ENCODE results near the gene RGS18.
"Not testable (repeated sequence)": the region's sequence is repeated elsewhere in the genome, so short reads cannot be mapped to it uniquely, and the experiment has no call there.

RGS18 gene

DNA sequence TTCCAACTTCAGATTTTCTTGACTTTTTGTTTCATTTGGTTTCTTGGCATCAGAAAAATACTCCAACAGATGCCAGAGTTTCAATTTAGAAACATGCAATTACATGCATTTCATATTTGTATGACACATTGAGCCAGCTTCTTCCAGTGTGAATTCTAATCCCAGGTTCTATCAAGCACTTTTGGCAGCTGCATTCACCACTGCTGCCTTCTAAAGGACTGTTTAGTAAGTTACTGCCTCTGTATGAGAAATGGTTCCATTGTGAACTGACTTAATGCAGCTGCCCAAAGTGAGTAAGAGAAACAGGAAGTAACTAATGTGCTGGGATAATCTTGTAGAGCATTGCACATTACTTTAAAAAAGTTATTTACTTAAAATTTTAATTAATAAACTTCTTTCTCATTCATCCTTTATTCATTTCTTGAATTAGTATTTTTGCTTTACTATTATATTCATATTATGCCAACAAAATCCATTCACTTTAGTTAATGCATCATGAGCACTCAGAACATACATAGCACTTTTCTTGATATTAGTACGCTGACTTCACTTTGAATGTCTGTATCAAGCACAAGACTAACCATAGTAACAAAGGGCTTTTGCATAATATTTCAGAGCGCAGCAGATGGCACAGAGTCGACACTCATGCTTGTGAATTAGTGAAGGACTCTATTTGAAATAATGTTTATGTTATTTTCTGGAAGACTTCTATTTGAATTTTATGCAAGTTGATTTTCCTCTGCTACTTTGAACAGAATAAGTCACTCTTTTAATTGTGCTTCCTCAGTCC lies 9.8 kb downstream of the RGS18 start:
- no peak for DNase-seq

DNA sequence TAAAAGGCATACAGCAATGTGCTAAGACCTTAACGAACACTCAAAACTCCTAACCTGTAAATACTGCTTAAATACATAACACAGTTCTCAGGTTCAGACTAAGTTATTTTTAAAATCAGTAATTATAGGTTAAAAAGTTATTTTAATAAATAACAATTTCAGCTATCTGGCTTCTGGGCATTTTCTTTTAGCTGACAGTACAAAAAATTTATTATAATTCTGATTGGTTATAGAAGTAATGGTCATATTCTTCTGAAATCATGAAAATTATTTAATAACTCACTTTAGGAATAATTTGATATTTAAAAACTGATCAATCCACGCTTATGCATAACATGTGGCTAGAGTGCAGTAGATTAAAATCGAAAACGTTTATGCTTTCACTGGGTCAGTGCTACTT lies 10.7 kb downstream of the RGS18 start:
- no peak for DNase-seq

DNA sequence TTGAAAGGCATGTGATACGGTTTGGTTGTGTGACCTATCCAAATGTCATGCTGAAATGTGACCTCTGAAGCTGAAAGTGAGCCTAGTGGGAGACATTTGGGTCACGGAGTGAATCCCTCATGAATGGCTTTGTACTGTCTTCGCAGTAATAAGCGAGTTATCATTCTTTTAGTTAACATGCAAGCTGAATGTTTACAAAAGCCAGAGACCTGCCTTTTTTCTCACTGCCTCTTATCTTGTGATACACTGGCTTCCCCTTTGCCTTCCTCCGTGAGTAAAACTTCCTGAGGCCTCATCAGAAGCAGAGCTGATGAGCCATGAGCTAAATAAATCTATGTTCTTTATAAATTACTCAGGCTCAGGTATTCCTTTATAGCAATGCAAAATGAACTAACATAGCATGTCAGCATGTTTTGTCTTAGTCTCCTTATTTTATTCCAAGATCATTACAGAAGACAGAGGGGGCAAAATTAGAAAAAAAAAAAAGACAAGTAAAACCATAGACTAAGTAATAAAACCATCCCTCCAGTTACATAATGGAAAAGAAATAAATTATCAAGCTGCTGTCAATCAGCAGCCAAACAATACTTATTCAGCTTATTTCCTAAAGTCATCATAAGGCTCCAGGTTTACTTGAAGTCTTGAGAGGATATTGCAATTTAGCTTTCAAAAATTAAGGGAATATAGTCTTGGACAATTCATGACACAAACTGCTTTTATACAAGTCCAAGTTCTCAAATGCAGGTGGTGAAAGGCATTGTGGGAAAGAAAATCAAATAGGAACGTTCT lies 12.1 kb downstream of the RGS18 start:
- no peak for DNase-seq

DNA sequence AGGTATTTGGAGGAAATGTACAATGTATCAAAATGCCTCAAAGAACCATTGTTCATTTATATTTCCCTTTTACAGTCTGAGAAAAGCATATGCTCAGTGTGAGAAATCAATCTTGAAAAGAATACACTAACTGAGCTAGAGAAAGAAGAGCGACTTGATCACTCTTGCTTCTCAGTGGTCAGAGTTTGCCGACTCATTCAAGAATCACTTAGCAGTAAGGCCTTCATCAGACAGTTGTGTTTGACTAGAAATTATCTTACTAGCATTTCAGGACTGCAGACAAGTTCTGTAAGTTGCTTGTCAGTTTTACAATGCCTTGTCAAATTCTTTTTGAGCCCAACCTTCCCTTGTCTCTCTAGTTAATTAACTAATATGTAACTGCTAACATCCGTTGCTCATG lies 12.9 kb downstream of the RGS18 start:
- DNase-seq: no peak

DNA sequence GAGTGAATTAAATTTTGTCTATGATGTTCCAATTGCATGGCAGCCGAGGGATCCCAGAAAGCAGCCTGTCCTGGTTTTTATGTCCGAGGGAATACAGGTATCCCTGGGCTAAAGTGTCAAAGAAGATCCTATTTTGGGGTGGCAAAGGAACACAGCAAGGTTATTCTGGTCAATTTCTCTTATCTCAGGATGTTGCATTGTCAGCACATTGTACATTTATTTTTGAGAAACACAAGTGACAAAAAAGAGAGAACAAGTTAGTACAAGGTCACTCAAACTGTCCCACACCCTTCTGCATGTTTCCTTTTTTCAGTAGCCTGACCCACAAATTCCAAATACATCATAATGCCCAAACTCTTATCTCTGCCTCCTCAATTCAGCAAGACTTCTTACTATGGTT lies 17.7 kb downstream of the RGS18 start:
- DNase-seq: no peak

DNA sequence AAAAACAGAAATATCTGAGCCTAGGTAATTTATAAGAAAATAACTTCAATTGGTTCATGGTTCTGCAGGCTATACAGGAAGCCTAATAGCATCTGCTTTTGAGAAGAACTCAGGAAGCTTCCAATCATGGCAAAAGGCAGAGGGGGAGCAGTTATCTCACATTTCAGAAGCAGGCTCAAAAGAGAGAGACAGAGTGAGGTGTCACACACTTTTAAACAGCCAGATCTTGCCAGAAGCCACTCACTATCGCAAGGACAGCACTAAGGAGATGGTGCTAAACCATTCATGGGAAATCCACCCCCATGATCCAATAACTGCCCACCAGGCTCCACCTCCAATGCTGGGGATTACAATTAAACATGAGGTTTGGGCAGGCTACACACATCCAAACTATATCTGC lies 25.5 kb downstream of the RGS18 start:
- no peak for DNase-seq

DNA sequence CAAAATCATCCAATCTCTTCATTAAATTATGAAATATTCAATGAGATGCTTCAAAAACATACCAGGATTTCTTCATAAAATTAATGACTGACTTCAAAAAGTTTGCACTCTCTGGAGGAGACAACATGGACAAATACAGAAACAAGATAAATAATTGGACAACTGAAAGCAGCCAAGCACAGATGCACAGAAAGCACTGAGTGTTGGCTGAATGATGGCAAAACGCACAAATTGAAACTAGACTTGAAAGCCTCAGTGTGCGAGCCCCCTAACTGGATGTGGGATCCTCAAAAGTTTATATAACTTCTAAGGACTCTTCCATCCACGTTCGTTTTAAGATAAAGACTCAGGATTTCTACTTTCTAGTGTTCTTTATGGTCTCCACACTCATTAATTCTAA lies 27.9 kb downstream of the RGS18 start:
- DNase-seq: no peak

DNA sequence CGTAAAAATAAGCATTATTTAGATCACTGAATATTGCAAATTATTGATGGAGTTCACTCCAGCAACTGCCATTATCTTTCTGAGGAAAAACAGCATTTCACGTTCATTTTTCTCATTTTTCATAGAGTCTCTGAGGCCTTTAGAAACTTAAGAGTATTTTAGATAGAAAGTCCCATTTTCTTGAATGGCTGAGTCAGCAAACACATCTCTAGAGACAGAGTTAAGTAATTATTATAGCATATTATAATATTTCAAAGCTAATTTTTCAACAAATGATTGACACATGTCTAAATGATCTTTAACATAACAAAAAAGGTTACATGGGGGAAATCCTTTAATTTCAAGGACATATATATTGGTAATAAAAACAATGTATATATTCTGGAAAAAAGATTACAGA lies 31.8 kb downstream of the RGS18 start:
- no peak for DNase-seq

DNA sequence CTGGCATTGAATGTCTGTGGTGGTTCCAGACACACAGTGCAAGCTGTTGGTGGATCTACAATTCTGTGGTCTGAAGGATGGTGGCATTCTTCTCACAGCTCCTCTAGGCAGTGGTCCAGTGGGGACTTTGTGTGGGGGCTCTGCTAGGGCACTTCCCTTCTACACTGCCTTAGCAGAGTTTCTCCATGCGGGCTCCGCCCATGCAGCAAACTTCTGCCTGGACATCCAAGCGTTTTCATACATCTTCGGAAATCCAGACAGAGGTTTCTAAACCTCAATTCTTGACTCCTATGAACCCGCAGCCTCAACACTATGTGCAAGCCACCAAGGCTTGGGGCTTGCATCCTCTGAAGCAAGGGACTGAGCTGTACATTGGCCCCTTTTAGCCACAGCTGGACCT lies 43.0 kb downstream of the RGS18 start:
- DNase-seq: no peak

DNA sequence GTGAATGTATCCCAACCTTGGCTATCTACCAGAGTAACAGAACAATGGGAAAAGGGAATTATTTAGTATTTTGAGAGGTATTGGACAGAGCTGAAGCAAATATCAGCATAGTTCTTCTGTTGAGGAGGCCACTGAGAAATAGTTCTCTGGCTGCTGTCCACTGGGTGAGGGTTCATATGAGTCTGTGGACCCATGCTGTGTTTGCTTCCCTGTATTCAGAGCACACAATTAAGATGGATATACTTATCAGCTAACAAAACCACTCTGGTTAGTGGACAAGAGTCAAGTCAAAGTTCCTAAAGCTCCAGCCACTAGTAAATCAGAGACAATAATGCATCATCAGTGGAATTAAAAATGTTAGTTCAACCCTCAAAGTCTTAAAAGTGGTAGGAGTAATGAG lies 66.1 kb downstream of the RGS18 start:
- DNase-seq: no peak

DNA sequence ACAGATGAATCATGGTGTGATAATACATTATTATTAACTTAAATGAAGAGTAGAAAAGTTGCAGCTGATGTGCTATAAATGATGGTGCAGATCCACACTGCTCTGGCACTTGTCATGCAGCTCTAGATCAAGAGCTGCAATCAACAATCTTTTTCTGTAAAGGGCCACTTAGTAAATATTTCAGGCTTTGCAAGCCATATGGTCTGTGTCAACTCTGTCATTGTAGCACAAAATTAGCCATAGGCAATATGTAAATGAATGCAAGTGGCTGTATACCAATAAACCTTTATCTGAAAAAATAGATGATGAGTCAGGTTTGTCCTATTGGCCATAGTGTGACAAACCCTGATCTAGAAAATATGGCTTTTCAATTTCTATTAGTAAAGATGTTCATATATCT lies 66.6 kb downstream of the RGS18 start:
- DNase-seq: no peak

DNA sequence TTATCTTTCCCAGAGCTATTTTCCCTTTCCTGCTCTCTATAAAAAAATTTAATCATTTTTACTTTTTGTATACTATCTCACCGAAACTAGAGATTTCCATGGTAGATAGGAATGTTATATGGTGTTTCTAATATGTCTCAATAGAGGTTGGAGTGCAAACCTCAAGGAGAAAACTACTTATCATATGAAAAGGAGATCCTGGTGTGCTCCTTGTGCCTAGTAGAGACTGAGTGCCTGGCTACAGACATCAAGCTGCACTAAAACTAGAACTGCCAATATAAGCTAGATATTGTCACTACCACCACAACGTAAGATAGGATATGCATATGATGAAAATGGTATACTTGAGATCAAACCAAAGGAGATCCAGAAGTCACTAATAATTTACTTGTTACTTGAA lies 67.0 kb downstream of the RGS18 start:
- no peak for DNase-seq

DNA sequence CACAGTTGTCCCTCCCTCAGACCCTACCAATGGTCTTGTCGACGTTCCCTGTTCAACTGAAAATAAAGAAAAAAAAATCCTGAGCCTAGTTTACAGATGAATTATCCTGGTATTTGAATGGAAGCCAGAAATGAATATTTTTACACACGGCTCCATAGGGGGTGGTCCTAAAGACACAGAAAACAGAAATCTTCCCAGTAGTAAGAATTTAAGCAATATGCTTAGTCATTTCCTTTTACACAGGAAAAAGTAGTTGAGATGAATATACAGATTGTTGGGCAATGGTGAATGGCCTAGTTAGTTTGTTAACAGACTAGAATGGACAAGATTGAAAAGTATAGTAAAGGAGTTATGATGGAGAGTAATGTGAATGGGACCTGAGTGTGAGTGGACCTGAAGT lies 67.4 kb downstream of the RGS18 start:
- DNase-seq: no peak

DNA sequence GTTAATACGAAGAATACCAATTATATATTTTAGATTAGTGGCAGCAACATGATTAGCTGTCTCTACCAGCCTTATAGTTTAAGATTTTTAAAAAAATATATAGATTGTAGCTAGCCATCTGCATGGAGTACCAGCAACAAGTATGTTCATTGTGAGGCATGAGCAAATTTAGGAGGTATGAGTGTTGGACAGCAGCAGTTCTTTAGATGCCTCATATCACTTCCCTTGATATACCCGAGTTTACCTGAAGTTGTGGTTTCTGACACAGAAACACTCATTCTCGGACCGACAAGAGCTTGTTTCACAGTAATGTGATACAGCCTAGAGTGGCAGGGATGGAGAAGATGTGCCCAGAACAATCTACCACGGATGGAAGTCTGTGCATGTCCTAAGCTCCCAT lies 69.1 kb downstream of the RGS18 start:
- no peak for DNase-seq

DNA sequence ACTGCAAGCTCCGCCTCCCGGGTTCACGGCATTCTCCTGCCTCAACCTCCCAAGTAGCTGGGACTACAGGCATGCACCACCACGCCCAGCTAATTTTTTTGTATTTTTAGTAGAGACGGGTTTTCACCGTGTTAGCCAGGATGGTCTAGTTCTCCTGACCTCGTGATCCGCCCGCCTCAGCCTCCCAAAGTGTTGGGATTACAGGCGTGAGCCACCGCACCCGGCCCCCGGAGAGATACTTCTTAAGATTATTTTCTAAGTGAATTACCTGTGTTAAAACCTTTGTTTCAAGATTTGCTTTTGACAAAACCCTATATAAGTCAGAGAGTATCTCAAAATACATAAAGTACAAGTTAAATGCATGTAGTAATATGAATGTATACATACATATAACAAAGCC lies 69.7 kb downstream of the RGS18 start:
- not testable (repeated sequence) for DNase-seq

DNA sequence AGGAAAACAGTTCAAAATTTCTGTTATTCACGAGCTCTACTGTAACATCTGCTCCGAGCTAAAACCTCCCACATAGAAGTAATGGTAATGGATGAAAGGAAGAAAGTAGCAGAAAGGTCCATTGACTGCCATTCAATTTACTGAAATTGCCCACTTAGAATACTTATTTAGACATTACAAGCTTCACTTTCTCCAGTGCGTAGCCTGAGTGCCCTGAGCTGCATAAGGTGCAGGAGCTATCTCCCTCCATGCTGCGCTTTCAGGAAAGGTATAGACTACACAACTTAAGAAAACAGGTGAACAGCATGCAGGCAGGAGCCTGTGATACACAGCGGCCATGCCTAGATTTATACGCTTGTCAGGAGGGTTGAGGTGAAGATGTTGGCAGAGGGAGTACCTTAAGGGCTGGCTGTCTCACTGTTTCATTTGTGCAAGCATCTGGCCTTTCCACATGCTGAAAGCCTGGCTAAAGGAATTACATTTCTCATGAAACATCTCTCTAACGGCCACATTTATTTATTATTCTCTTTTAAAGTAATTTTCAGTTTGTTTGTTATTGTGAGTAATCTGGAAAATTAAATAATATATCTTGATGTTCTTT lies 74.7 kb downstream of the RGS18 start:
- DNase-seq: no peak

DNA sequence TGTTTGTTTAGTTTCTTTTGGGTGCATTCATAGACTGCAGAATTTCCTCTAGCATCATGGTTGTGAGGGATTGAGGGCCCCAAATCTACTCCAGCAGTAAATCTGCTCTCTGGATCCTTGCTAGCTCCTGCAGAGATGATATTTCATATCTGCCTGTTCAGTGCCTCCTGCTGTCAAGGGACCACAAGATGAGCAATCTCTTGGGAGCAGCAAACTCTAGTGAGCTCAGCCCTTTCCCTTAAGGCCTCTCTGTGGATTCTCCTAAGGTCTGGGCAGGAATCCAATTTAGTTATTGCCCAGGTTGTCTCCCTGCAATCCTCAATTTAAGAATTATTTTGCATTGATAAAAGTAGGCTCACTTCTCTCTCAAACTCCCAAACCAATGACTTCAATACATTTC lies 76.9 kb downstream of the RGS18 start:
- DNase-seq: no peak

Data from NCI-H1694 treated with DMSO at 0.1 percent for 48 hours (cell line).